PFSK-1 (cell line): Measurements from ENCODE around the gene KCNMA1.

Source experiments
- SIN3A ChIP-seq: IDR thresholded peaks from 2 replicates; pipeline ENCODE4 v1.6.1; 2012; ENCODE audit warnings: mild to moderate bottlenecking, low read length, moderate library complexity, borderline replicate concordance; ENCODE audit not compliant: insufficient read depth
- TAF1 ChIP-seq: IDR thresholded peaks from 2 replicates; pipeline ENCODE4 v1.6.1; 2012; ENCODE audit warnings: low read length, control low read depth, borderline replicate concordance; ENCODE audit not compliant: insufficient read depth

GRCh38 chr10:77388571-77389100 is 249.0 kb downstream of the KCNMA1 start:
- no peak for TF ChIP-seq SIN3A
- no peak for TF ChIP-seq TAF1
